Activated CD4-positive, alpha-beta T cell treated with anti-CD3 and anti-CD28 coated beads, Interleukin-2, amount 10 ng/mL, durations not matched to agents 7 days and 5 days (primary cell): ENCODE results near the gene PCOLCE2. TPM values are rescaled to one million over a fixed set of nuclear protein-coding genes. Genes with fewer than 3 reads are reported as not detected.

Source experiments
- CTCF ChIA-PET: fragments of 350-600 bp; sonication (Branson Sonifier 250); formaldehyde crosslinking; loops from one replicate; lab custom pipeline; 2021; ENCODE audit warnings: antibody characterized with exemption; lab: Charles Lee
- POLR2A ChIA-PET: fragments of 350-600 bp; sonication (Branson Sonifier 250); formaldehyde crosslinking; loops from one replicate; lab custom pipeline; 2021; ENCODE audit warnings: antibody characterized with exemption; lab: Charles Lee
- DNase-seq: peaks from one replicate; pipeline ENCODE4 v3.0.0-alpha.2; 2020
- H3K27ac Mint-ChIP-seq: one replicate; pipeline ENCODE4 v1.8.0; 2021; ENCODE audit warnings: mild to moderate bottlenecking, moderate library complexity, mixed read lengths
- H3K27me3 Mint-ChIP-seq: one replicate; pipeline ENCODE4 v1.8.0; 2021; ENCODE audit warnings: mixed read lengths
- H3K36me3 Mint-ChIP-seq: one replicate; pipeline ENCODE4 v1.8.0; 2021; ENCODE audit warnings: low read depth, mixed read lengths
- H3K4me1 Mint-ChIP-seq: one replicate; pipeline ENCODE4 v1.8.0; 2021; ENCODE audit warnings: mixed read lengths
- H3K4me3 Mint-ChIP-seq: one replicate; pipeline ENCODE4 v1.8.0; 2021; ENCODE audit warnings: mild to moderate bottlenecking, moderate library complexity, mixed read lengths
- H3K9me3 Mint-ChIP-seq: one replicate; pipeline ENCODE4 v1.8.0; 2021; ENCODE audit warnings: mixed read lengths
- total RNA-seq, 2 experiments: library from RNA; stranded (reverse); gene quantifications; one replicate each; pipeline ENCODE4 v1.2.3, GENCODE V29; 2021

PCOLCE2 gene, protein sequence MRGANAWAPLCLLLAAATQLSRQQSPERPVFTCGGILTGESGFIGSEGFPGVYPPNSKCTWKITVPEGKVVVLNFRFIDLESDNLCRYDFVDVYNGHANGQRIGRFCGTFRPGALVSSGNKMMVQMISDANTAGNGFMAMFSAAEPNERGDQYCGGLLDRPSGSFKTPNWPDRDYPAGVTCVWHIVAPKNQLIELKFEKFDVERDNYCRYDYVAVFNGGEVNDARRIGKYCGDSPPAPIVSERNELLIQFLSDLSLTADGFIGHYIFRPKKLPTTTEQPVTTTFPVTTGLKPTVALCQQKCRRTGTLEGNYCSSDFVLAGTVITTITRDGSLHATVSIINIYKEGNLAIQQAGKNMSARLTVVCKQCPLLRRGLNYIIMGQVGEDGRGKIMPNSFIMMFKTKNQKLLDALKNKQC
- not detected for total RNA-seq

DNA sequence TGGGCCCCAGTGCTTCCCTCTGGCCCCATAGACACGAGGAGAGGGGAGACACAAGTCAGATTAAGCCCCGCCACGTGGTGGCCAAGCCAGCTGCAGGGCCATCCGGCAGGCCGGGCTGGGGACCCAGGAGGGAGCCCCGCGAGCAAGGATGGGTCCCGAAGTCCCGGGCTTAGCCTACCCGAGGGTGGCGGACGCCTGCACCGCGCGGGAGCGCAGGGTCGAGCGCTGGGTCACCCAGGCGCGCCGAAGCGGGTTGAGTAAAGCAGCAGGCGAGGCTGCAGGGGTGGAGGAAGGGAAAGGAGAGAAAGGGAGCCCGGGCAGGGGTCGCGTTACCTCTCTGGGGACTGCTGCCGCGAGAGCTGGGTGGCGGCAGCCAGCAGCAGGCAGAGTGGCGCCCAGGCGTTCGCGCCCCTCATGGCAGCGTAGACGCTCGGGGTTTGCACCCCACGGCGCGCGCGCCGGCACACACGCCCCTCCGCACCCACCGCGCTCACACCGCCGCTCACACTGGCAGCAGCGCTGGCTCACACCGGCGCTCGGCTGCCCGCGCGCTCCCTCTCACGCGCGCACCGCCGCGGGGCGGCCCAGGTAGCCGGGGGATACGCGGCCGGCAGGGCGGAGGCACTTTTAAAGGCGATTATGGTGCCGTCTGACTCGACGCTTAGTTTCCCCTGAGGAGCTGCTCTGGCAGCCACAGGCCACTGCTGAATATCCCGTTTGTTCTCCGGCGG, at the start of gene PCOLCE2:
Gene PCOLCE2, minus strand, starts transcription at position 603 of the 731 bp plus-strand sequence. Its CDS starts 187 bp downstream, at position 416.
- DNase-seq, result peak; percentile 10
- CTCF ChIA-PET, result interaction anchor here (1.5 kb wide), 1 partner anchor 35 kb away, joined by 3 read pairs; no protein-coding TSS in a partner anchor
- Mint-ChIP-seq H3K27me3 (peaks cover 62% of the 10 kb centered on the region), H3K27ac (no peak within 1 kb of the TSS), H3K4me3 (peak within 1 kb of the TSS; percentile 58), H3K4me1 (peaks cover 9% of the 10 kb centered on the region), H3K9me3 (no peaks in the 10 kb centered on the region), H3K36me3 (no peaks in the 10 kb centered on the region)
- POLR2A ChIA-PET, result no interaction called here

- no peaks in the 10 kb centered on the region for H3K9me3 Mint-ChIP-seq
- ChIA-PET CTCF (interaction anchor here (1.4 kb wide), 1 partner anchor 9 kb away, joined by 4 read pairs; no protein-coding TSS in a partner anchor), POLR2A (no interaction called here)
- H3K27ac Mint-ChIP-seq, result no peak overlapping the region
- H3K36me3 Mint-ChIP-seq, result no peaks in the 10 kb centered on the region
- no peak overlapping the region for H3K4me3 Mint-ChIP-seq
- peaks cover 1% of the 10 kb centered on the region for H3K27me3 Mint-ChIP-seq
- no peaks in the 10 kb centered on the region for H3K4me1 Mint-ChIP-seq
- DNase-seq, result no peak
Observed at GRCh38 chr3:142935963-142936362, 47.1 kb upstream of the PCOLCE2 start.

DNA sequence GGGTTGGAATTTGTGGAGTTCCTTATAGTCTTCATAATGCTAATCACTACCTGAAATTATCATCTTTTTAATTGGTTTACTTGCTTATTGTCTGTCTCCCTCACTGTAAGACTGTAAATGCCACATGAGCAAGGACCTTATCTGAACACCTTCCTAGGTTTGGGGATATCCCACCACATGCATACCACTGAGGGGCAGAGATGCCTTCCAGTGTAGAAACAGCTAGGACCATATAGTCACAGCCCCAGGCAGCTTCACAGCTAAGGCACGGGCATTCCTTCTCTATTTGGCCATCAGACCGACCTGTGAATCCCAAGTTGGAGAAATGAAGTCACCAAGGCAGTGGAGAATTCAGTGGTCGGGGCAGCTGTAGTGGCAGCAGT, 46.0 kb upstream of the PCOLCE2 start:
- H3K36me3 Mint-ChIP-seq, result no peaks in the 10 kb centered on the region
- POLR2A ChIA-PET, result no interaction called here
- no peaks in the 10 kb centered on the region for H3K4me1 Mint-ChIP-seq
- no peak overlapping the region for H3K27ac Mint-ChIP-seq
- H3K27me3 Mint-ChIP-seq, result no peaks in the 10 kb centered on the region
- CTCF ChIA-PET, result no interaction called here
- no peak for DNase-seq
- no peaks in the 10 kb centered on the region for H3K9me3 Mint-ChIP-seq
- no peak overlapping the region for H3K4me3 Mint-ChIP-seq

DNA sequence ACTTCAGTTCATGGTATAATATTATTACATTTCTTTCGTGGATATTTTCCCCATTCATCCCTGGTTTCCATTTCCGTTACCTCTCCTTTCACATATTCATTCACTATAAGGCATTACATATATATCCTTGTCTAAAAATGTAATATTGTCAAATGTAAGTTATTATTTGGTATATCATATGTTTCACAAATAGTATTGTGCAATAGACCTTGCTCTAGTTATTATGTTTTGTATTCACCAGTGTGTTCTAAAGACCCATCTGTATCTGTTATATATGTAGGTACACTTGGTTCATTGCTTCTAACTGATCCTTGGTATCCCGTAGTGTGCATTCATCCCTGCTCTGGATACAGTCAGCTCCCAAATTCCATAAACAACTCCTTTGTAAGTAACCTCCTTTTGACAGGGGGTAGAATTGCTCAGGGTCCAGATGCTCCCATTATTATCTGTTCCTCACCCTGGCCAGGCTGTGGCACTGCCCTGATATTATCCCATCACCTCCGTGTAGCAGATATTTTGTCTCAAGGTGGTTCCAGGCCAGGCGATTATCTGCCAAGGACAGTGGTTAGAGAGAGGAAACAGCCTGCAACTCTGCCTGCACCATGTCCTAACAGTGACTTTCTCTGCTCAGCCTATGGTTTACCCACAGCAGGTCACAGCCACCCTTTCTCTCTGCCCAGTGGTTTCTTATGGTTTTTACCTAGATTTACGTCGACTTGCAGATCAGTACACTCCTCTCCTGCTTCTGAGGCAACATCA, 45.4 kb upstream of the PCOLCE2 start:
- Mint-ChIP-seq H3K27me3 (no peaks in the 10 kb centered on the region), H3K36me3 (no peaks in the 10 kb centered on the region), H3K9me3 (no peaks in the 10 kb centered on the region), H3K4me1 (no peaks in the 10 kb centered on the region), H3K27ac (no peak overlapping the region), H3K4me3 (no peak overlapping the region)
- ChIA-PET CTCF (no interaction called here), POLR2A (no interaction called here)
- no peak for DNase-seq

- no peak overlapping the region for H3K27ac Mint-ChIP-seq
- POLR2A ChIA-PET, result no interaction called here
- H3K9me3 Mint-ChIP-seq, result no peaks in the 10 kb centered on the region
Observed at GRCh38 chr3:142931222-142931621, 42.3 kb upstream of the PCOLCE2 start.

GRCh38 chr3:142930463-142930862, 41.6 kb upstream of the PCOLCE2 start:
- Mint-ChIP-seq H3K4me3 (no peak overlapping the region), H3K27me3 (peaks cover 1% of the 10 kb centered on the region), H3K4me1 (no peaks in the 10 kb centered on the region), H3K27ac (no peak overlapping the region), H3K36me3 (no peaks in the 10 kb centered on the region), H3K9me3 (no peaks in the 10 kb centered on the region)
- POLR2A ChIA-PET, result no interaction called here
- CTCF ChIA-PET, result interaction anchor here (0.8 kb wide), 1 partner anchor 19 kb away, joined by 3 read pairs; no protein-coding TSS in a partner anchor
- DNase-seq, result no peak

More at GRCh38 chr3:142931222-142931621, 42.3 kb upstream of the PCOLCE2 start:
- Mint-ChIP-seq H3K4me3 (no peak overlapping the region), H3K4me1 (no peaks in the 10 kb centered on the region), H3K27me3 (no peaks in the 10 kb centered on the region), H3K36me3 (no peaks in the 10 kb centered on the region)
- CTCF ChIA-PET, result interaction anchor here (0.8 kb wide), 1 partner anchor 20 kb away, joined by 3 read pairs; no protein-coding TSS in a partner anchor
- DNase-seq, result peak; percentile 20

DNA sequence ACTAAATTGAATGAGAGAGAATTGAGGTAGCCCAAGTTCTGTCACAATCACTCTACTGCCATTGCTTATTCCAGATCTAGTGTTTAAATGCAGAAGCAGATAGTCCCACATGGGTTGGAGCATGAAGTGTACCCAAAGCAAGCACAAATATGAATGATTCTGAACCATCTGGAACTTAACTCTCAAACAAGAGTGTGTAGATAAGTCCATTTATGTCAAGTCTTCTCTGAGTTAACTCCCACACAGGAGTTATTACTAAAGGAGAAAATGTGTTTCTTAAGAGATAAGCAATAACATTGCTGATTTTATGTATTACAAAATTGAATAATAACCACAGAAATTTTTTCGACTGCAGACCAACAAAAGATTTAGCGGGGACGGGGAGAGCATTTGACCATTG, 41.0 kb upstream of the PCOLCE2 start:
- Mint-ChIP-seq H3K9me3 (no peaks in the 10 kb centered on the region), H3K4me3 (no peak overlapping the region), H3K27me3 (peaks cover 6% of the 10 kb centered on the region), H3K27ac (no peak overlapping the region), H3K36me3 (no peaks in the 10 kb centered on the region), H3K4me1 (no peaks in the 10 kb centered on the region)
- POLR2A ChIA-PET, result no interaction called here
- no peak for DNase-seq
- CTCF ChIA-PET, result no interaction called here

DNA sequence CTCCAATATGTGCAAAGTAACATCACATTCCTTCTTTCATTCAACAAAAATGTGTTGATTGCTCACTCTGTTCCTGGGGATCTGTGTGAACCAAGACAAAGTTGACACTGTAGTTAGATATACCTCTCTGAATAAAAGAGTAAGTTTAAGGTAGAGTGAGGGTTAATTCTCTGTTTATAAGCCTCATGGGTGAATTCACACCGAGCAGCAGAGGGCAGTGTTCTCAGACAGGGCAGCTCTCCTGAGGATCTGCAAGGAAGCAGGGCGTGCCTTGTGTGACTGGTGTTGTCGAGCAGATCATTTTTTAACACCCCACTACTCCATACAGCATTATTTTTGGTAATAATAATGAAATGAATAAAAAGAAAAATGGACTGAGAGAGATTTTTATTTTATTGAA, 40.2 kb upstream of the PCOLCE2 start:
- peak; percentile 49 for DNase-seq
- no peak overlapping the region for H3K27ac Mint-ChIP-seq
- H3K9me3 Mint-ChIP-seq, result no peaks in the 10 kb centered on the region
- no peaks in the 10 kb centered on the region for H3K4me1 Mint-ChIP-seq
- ChIA-PET CTCF (interaction anchor here (1.0 kb wide), 1 partner anchor 11 kb away, joined by 3 read pairs; no protein-coding TSS in a partner anchor), POLR2A (no interaction called here)
- peaks cover 12% of the 10 kb centered on the region for H3K27me3 Mint-ChIP-seq
- no peaks in the 10 kb centered on the region for H3K36me3 Mint-ChIP-seq
- no peak overlapping the region for H3K4me3 Mint-ChIP-seq

DNA sequence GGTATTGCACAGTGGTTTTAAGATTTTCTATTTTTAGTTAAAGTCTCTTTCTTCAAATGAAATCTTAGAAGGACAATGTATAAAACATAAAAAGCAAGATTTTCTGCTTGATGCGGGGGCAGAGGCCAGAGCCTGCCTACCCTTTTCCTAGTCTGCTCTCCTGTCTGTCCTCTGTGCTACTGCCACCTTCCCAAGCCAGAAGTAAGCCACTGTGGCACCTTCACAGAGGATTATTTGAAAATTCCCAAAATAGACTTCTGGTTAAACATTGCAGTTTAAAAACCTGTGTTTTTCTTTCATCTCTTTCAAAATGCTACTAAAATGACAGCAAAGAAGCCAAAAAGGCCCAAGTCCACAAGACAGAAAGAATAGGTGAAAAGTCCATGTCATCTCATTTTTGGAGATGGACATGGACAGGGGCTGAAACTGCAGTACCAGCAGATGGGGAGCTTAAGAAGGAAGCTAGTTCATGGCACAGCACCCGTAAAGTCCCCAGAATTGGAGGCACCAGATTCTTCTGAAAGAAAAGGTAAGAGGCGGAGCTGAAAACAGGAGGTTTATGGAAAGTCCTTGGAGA, 37.6 kb upstream of the PCOLCE2 start:
- ChIA-PET CTCF (no interaction called here), POLR2A (no interaction called here)
- no peak for DNase-seq
- H3K27me3 Mint-ChIP-seq, result peaks cover 19% of the 10 kb centered on the region
- H3K4me3 Mint-ChIP-seq, result no peak overlapping the region
- no peak overlapping the region for H3K27ac Mint-ChIP-seq
- no peaks in the 10 kb centered on the region for H3K36me3 Mint-ChIP-seq
- no peaks in the 10 kb centered on the region for H3K4me1 Mint-ChIP-seq
- peaks cover 2% of the 10 kb centered on the region for H3K9me3 Mint-ChIP-seq

- ChIA-PET CTCF (no interaction called here), POLR2A (no interaction called here)
- no peak for DNase-seq
- peaks cover 19% of the 10 kb centered on the region for H3K27me3 Mint-ChIP-seq
- no peak overlapping the region for H3K4me3 Mint-ChIP-seq
- H3K4me1 Mint-ChIP-seq, result no peaks in the 10 kb centered on the region
- H3K9me3 Mint-ChIP-seq, result peaks cover 2% of the 10 kb centered on the region
- no peaks in the 10 kb centered on the region for H3K36me3 Mint-ChIP-seq
- no peak overlapping the region for H3K27ac Mint-ChIP-seq
Observed at GRCh38 chr3:142925140-142925539, 36.3 kb upstream of the PCOLCE2 start.

- no peaks in the 10 kb centered on the region for H3K36me3 Mint-ChIP-seq
- H3K4me1 Mint-ChIP-seq, result no peaks in the 10 kb centered on the region
- no peak overlapping the region for H3K27ac Mint-ChIP-seq
- H3K27me3 Mint-ChIP-seq, result peaks cover 27% of the 10 kb centered on the region
- CTCF ChIA-PET, result no interaction called here
- peaks cover 2% of the 10 kb centered on the region for H3K9me3 Mint-ChIP-seq
- H3K4me3 Mint-ChIP-seq, result no peak overlapping the region
- POLR2A ChIA-PET, result no interaction called here
- DNase-seq, result no peak
Observed at GRCh38 chr3:142923694-142924093, 34.8 kb upstream of the PCOLCE2 start.

- Mint-ChIP-seq H3K27me3 (peaks cover 31% of the 10 kb centered on the region), H3K9me3 (no peaks in the 10 kb centered on the region), H3K4me1 (no peaks in the 10 kb centered on the region), H3K4me3 (no peak overlapping the region), H3K27ac (no peak overlapping the region), H3K36me3 (no peaks in the 10 kb centered on the region)
- CTCF ChIA-PET, result no interaction called here
- POLR2A ChIA-PET, result no interaction called here
- no peak for DNase-seq
Observed at GRCh38 chr3:142916605-142917004, 27.7 kb upstream of the PCOLCE2 start.
